ENCODE measurements around the gene BICC1.

BICC1 gene

GRCh38 chr10:58565271-58565670 lies 52.6 kb downstream of the BICC1 start:
- TF ChIP-seq MAX (IDR thresholded peaks at IDR 0.05; ENCODE audit: low read depth, low read length) (no peak), MYC (IDR thresholded peaks at IDR 0.05; ENCODE audit: low read depth, low read length) (no peak), CTCF (IDR thresholded peaks at IDR 0.05; ENCODE audit: low read depth, low read length) (no peak), POLR2A (IDR thresholded peaks at IDR 0.05; ENCODE audit: extremely low read depth, insufficient read length) (no peak)
- DNase-seq (ENCODE audit: low read depth), result no peak
- no peak overlapping the region for H3K4me3 ChIP-seq (ENCODE audit: low read depth, low read length)

- TF ChIP-seq MAX (IDR thresholded peaks at IDR 0.05; ENCODE audit: low read depth, low read length) (no peak), MYC (IDR thresholded peaks at IDR 0.05; ENCODE audit: low read depth, low read length) (no peak), CTCF (IDR thresholded peaks at IDR 0.05; ENCODE audit: low read depth, low read length) (no peak), POLR2A (IDR thresholded peaks at IDR 0.05; ENCODE audit: extremely low read depth, insufficient read length) (no peak)
- no peak overlapping the region for H3K4me3 ChIP-seq (ENCODE audit: low read depth, low read length)
- no peak for DNase-seq (ENCODE audit: low read depth)
Measured at GRCh38 chr10:58567652-58568051, 55.0 kb downstream of the BICC1 start.

- no peak for TF ChIP-seq MAX (IDR thresholded peaks at IDR 0.05; ENCODE audit: low read depth, low read length)
- TF ChIP-seq MYC (IDR thresholded peaks at IDR 0.05; ENCODE audit: low read depth, low read length), result no peak
- no peak for TF ChIP-seq CTCF (IDR thresholded peaks at IDR 0.05; ENCODE audit: low read depth, low read length)
- no peak for TF ChIP-seq POLR2A (IDR thresholded peaks at IDR 0.05; ENCODE audit: extremely low read depth, insufficient read length)
- DNase-seq (ENCODE audit: low read depth), result no peak
- H3K4me3 ChIP-seq (ENCODE audit: low read depth, low read length), result no peak overlapping the region
Measured at GRCh38 chr10:58568428-58568935, 55.8 kb downstream of the BICC1 start.

- no peak overlapping the region for H3K4me3 ChIP-seq (ENCODE audit: low read depth, low read length)
- DNase-seq (ENCODE audit: low read depth), result no peak
Measured at GRCh38 chr10:58570307-58570723, 57.6 kb downstream of the BICC1 start.

GRCh38 chr10:58570979-58571378 lies 58.3 kb downstream of the BICC1 start:
- H3K4me3 ChIP-seq (ENCODE audit: low read depth, low read length), result no peak overlapping the region
- DNase-seq (ENCODE audit: low read depth), result no peak
- TF ChIP-seq CTCF (IDR thresholded peaks at IDR 0.05; ENCODE audit: low read depth, low read length), result no peak
- no peak for TF ChIP-seq MAX (IDR thresholded peaks at IDR 0.05; ENCODE audit: low read depth, low read length)
- TF ChIP-seq POLR2A (IDR thresholded peaks at IDR 0.05; ENCODE audit: extremely low read depth, insufficient read length), result no peak
- TF ChIP-seq MYC (IDR thresholded peaks at IDR 0.05; ENCODE audit: low read depth, low read length), result no peak

More at GRCh38 chr10:58570307-58570723, 57.6 kb downstream of the BICC1 start:
- no peak for TF ChIP-seq CTCF (IDR thresholded peaks at IDR 0.05; ENCODE audit: low read depth, low read length)
- no peak for TF ChIP-seq POLR2A (IDR thresholded peaks at IDR 0.05; ENCODE audit: extremely low read depth, insufficient read length)
- TF ChIP-seq MAX (IDR thresholded peaks at IDR 0.05; ENCODE audit: low read depth, low read length), result no peak
- no peak for TF ChIP-seq MYC (IDR thresholded peaks at IDR 0.05; ENCODE audit: low read depth, low read length)
